HuH-7 (cell line): ENCODE results near the gene ZNF891.
A peak's percentile ranks its signal among the peaks of the same experiment; 100 is the strongest.

Experiments
- DNase-seq: peaks from one replicate; pipeline ENCODE4 v3.0.0; 2011; ENCODE audit warnings: low spot score

Gene ZNF891

GRCh38 chr12:133130038-133130807 lies at the start of gene ZNF891, which contains the start of gene ZNF10:
TSS of gene ZNF891 (minus strand) at chr12:133130274. CDS start at chr12:133121918, 8,356 bp downstream.
TSS of gene ZNF10 (plus strand) at chr12:133130627. CDS start at chr12:133144493, 13,866 bp downstream.
- DNase-seq = peak; percentile 67

GRCh38 chr12:133174901-133175300 lies 44.8 kb upstream of the ZNF891 start:
- no peak for DNase-seq

GRCh38 chr12:133172491-133172890 lies 42.4 kb upstream of the ZNF891 start:
- no peak for DNase-seq

GRCh38 chr12:133165776-133166175 lies 35.7 kb upstream of the ZNF891 start:
- no peak for DNase-seq

GRCh38 chr12:133156125-133156690 lies 26.1 kb upstream of the ZNF891 start:
- no peak for DNase-seq

- no peak for DNase-seq
These were observed 15.9 kb upstream of the ZNF891 start for GRCh38 chr12:133145981-133146380.

- DNase-seq = no peak
These were observed 5.7 kb upstream of the ZNF891 start for GRCh38 chr12:133135747-133136146.

- DNase-seq = no peak
These were observed 694 bp upstream of the ZNF891 start for GRCh38 chr12:133130808-133131128.

GRCh38 chr12:133129368-133130037 lies 571 bp downstream of the ZNF891 start:
- no peak for DNase-seq

- DNase-seq = no peak
These were observed 5.4 kb downstream of the ZNF891 start for GRCh38 chr12:133124674-133125073.

- no peak for DNase-seq
These were observed 9.5 kb downstream of the ZNF891 start for GRCh38 chr12:133120385-133121191.

GRCh38 chr12:133108150-133108549 lies 21.9 kb downstream of the ZNF891 start:
- no peak for DNase-seq

GRCh38 chr12:133107121-133107520 lies 23.0 kb downstream of the ZNF891 start:
- no peak for DNase-seq

GRCh38 chr12:133106253-133106652 lies 23.8 kb downstream of the ZNF891 start:
- DNase-seq = no peak

GRCh38 chr12:133105620-133106019 lies 24.5 kb downstream of the ZNF891 start:
- DNase-seq = no peak

GRCh38 chr12:133083345-133083744 lies 46.7 kb downstream of the ZNF891 start:
- DNase-seq = no peak

GRCh38 chr12:133081159-133081780 lies 48.8 kb downstream of the ZNF891 start:
- no peak for DNase-seq

GRCh38 chr12:133080368-133081158 lies 49.5 kb downstream of the ZNF891 start, which contains the start of gene ZNF140:
TSS of gene ZNF140 (plus strand) at chr12:133080923. CDS start at chr12:133081321, 398 bp downstream.
- DNase-seq = peak; percentile 55

GRCh38 chr12:133080026-133080367 lies 50.1 kb downstream of the ZNF891 start:
- peak; percentile 64 for DNase-seq

- no peak for DNase-seq
These were observed 56.2 kb downstream of the ZNF891 start for GRCh38 chr12:133073836-133074235.

GRCh38 chr12:133063556-133063955 lies 66.5 kb downstream of the ZNF891 start:
- DNase-seq = no peak
